ENCODE data around the gene BTNL3. TPM values are rescaled to one million over a fixed set of nuclear protein-coding genes. Genes with fewer than 3 reads are reported as not detected.
"Not testable (repeated sequence)": the region's sequence is repeated elsewhere in the genome, so short reads cannot be mapped to it uniquely, and the experiment has no call there.

Gene BTNL3
- total and polyA plus RNA-seq, 10 of the 15 experiments (the other 5 are each of a cell fraction or from before 2014, with no cell fraction given) = 0.39 TPM; not detected in 9

DNA sequence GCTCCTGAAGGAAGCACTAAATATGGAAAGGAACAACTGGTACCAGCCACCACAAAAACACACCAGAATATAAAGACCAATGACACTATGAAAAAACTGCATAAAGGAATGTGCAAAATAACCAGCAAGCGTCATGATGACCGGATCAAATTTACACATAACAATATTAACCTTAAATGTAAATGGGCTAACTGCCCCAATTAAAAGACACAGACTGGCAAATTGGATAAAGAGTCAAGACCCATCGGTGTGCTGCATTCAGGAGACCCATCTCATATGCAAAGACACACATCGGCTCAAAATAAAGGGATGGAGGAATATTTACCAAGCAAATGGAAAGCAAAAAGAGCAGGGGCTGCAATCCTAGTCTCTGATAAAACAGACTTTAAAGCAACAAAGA, 21.4 kb downstream of the BTNL3 start:
- H2AFZ ChIP-seq (ENCODE audit: control insufficient read depth, low read depth, low read length); H3K4me2 ChIP-seq (ENCODE audit: control insufficient read depth, insufficient read depth); H3K27me3 ChIP-seq (replicated peaks in 1 of 2; ENCODE audit: control insufficient read depth in 2 of 2, insufficient read depth in 2 of 2, low read length in 1 of 2); H3K4me3 ChIP-seq; H3K36me3 ChIP-seq (ENCODE audit: control insufficient read depth in 2 of 2, insufficient read depth in 2 of 2, low read length in 1 of 2); RAD21 ChIA-PET (ENCODE audit: unreplicated experiment); H3K4me1 ChIP-seq (ENCODE audit: control insufficient read depth, insufficient read depth, low read length); H3K27ac ChIP-seq (ENCODE audit: control insufficient read depth, insufficient read depth); ATAC-seq; POLR2A ChIA-PET; in situ Hi-C loops (cut with MboI); H4K20me1 ChIP-seq (ENCODE audit: control insufficient read depth, insufficient read depth); BruUV-seq (replicated peaks); H3K79me2 ChIP-seq (ENCODE audit: control insufficient read depth, insufficient read depth, low read length); FAIRE-seq; DNase-seq (ENCODE audit: low read depth, low spot score); CTCF ChIA-PET; H3K9me3 ChIP-seq (replicated peaks; ENCODE audit: control insufficient read depth, insufficient read depth, low read length); H3K9ac ChIP-seq (ENCODE audit: control insufficient read depth, insufficient read depth, low read length); intact Hi-C loops (cut with micrococcal nuclease; ENCODE audit: unreplicated experiment): not testable (repeated sequence)
- WGBS (ENCODE audit: insufficient coverage, insufficient replicate concordance, low lambda C conversion rate, missing lambda C conversion rate) = 78% methylated on average over 4 of the region's 4 CpGs
- SMC1A ChIA-PET (ENCODE audit: uncharacterized antibody, unreplicated experiment) = interaction anchor here (0.9 kb wide), 1 partner anchor 12 kb away, joined by 4 read pairs; no protein-coding TSS in a partner anchor

DNA sequence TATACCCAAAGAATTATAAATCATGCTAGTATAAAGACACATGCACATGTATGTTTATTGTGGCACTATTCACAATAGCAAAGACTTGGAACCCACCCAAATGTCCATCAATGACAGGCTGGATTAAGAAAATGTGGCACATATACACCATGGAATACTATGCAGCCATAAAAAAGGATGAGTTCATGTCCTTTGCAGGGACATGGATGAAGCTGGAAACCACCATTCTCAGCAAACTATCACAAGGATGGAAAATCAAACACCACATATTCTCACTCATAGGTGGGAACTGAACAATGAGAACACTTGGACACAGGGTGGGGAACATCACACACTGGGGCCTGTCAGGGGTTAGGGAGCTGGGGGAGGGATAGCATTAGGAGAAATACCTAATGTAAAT, 26.0 kb downstream of the BTNL3 start:
- H2AFZ ChIP-seq (ENCODE audit: control insufficient read depth, low read depth, low read length); ATAC-seq; H3K9ac ChIP-seq (ENCODE audit: control insufficient read depth, insufficient read depth, low read length); H3K36me3 ChIP-seq (ENCODE audit: control insufficient read depth in 2 of 2, insufficient read depth in 2 of 2, low read length in 1 of 2); H3K4me3 ChIP-seq; H3K4me1 ChIP-seq (ENCODE audit: control insufficient read depth, insufficient read depth, low read length); H3K4me2 ChIP-seq (ENCODE audit: control insufficient read depth, insufficient read depth); in situ Hi-C loops (cut with MboI); BruUV-seq (replicated peaks); H3K27me3 ChIP-seq (replicated peaks in 1 of 2; ENCODE audit: control insufficient read depth in 2 of 2, insufficient read depth in 2 of 2, low read length in 1 of 2); intact Hi-C loops (cut with micrococcal nuclease; ENCODE audit: unreplicated experiment); RAD21 ChIA-PET (ENCODE audit: unreplicated experiment); H3K9me3 ChIP-seq (replicated peaks; ENCODE audit: control insufficient read depth, insufficient read depth, low read length); SMC1A ChIA-PET (ENCODE audit: uncharacterized antibody, unreplicated experiment); H4K20me1 ChIP-seq (ENCODE audit: control insufficient read depth, insufficient read depth); H3K79me2 ChIP-seq (ENCODE audit: control insufficient read depth, insufficient read depth, low read length); H3K27ac ChIP-seq (ENCODE audit: control insufficient read depth, insufficient read depth); DNase-seq (ENCODE audit: low read depth, low spot score); POLR2A ChIA-PET; FAIRE-seq; CTCF ChIA-PET: not testable (repeated sequence)

DNA sequence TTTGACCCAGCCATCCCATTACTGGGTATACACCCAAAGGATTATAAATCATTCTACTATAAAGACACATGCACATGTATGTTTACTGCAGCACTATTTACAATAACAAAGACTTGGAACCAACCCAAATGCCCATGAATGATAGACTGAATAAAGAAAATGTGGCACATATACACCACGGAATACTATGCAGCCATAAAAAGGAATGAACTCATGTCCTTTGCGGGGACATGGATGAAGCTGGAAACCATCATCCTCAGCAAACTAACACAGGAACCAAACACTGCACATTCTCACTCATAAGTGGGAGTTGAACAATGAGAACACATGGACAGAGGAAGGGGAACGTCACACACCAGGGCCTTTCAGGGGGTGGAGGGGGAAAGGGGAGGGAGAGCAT, 28.8 kb downstream of the BTNL3 start:
- H3K4me3 ChIP-seq; H3K4me2 ChIP-seq (ENCODE audit: control insufficient read depth, insufficient read depth); H3K9me3 ChIP-seq (replicated peaks; ENCODE audit: control insufficient read depth, insufficient read depth, low read length); POLR2A ChIA-PET; ATAC-seq; RAD21 ChIA-PET (ENCODE audit: unreplicated experiment); H3K27ac ChIP-seq (ENCODE audit: control insufficient read depth, insufficient read depth); SMC1A ChIA-PET (ENCODE audit: uncharacterized antibody, unreplicated experiment); H2AFZ ChIP-seq (ENCODE audit: control insufficient read depth, low read depth, low read length); H3K27me3 ChIP-seq (replicated peaks in 1 of 2; ENCODE audit: control insufficient read depth in 2 of 2, insufficient read depth in 2 of 2, low read length in 1 of 2); H3K79me2 ChIP-seq (ENCODE audit: control insufficient read depth, insufficient read depth, low read length); CTCF ChIA-PET; BruUV-seq (replicated peaks); in situ Hi-C loops (cut with MboI); H3K4me1 ChIP-seq (ENCODE audit: control insufficient read depth, insufficient read depth, low read length); intact Hi-C loops (cut with micrococcal nuclease; ENCODE audit: unreplicated experiment); H3K36me3 ChIP-seq (ENCODE audit: control insufficient read depth in 2 of 2, insufficient read depth in 2 of 2, low read length in 1 of 2); H3K9ac ChIP-seq (ENCODE audit: control insufficient read depth, insufficient read depth, low read length); FAIRE-seq; DNase-seq (ENCODE audit: low read depth, low spot score); H4K20me1 ChIP-seq (ENCODE audit: control insufficient read depth, insufficient read depth): not testable (repeated sequence)
- WGBS (ENCODE audit: insufficient coverage, insufficient replicate concordance, low lambda C conversion rate, missing lambda C conversion rate) = 60% methylated on average over 3 of the region's 3 CpGs
